ENCODE measurements around the gene EEFSEC.

EEFSEC gene
- total RNA-seq = 11.8 to 12.5 reads per million in 2 donors

GRCh38 chr3:128153156-128154041, at the start of gene EEFSEC:
Gene EEFSEC, plus strand, starts transcription at chr3:128153481. Its CDS starts 27 bp downstream, at chr3:128153508.
- peak; percentile 73 for DNase-seq

GRCh38 chr3:128107834-128108233, 45.4 kb upstream of the EEFSEC start:
- no peak for DNase-seq

- no peak for DNase-seq
Measured at GRCh38 chr3:128111147-128111546, 42.1 kb upstream of the EEFSEC start.

GRCh38 chr3:128112357-128112968, 40.8 kb upstream of the EEFSEC start:
- peak; percentile 12 for DNase-seq

GRCh38 chr3:128113817-128114794, 39.2 kb upstream of the EEFSEC start:
- no peak for DNase-seq

GRCh38 chr3:128122013-128122412, 31.3 kb upstream of the EEFSEC start:
- DNase-seq = no peak

GRCh38 chr3:128123156-128123537, 30.1 kb upstream of the EEFSEC start:
- no peak for DNase-seq

- DNase-seq = peak; percentile 92
Measured at GRCh38 chr3:128123538-128124368, 29.5 kb upstream of the EEFSEC start, which contains the start of gene RUVBL1. Gene RUVBL1, minus strand, starts transcription at chr3:128123812. Its CDS starts 88 bp downstream, at chr3:128123724.

- DNase-seq = no peak
Measured at GRCh38 chr3:128127236-128127635, 26.0 kb upstream of the EEFSEC start.

GRCh38 chr3:128128251-128128650, 25.0 kb upstream of the EEFSEC start:
- DNase-seq = no peak

- DNase-seq = no peak
Measured at GRCh38 chr3:128131897-128132646, 21.2 kb upstream of the EEFSEC start.

- DNase-seq = peak; percentile 27
Measured at GRCh38 chr3:128133273-128133883, 19.9 kb upstream of the EEFSEC start.

GRCh38 chr3:128143496-128143895, 9.8 kb upstream of the EEFSEC start:
- no peak for DNase-seq

GRCh38 chr3:128144512-128145187, 8.6 kb upstream of the EEFSEC start:
- DNase-seq = no peak

- no peak for DNase-seq
Measured at GRCh38 chr3:128145279-128145678, 8.0 kb upstream of the EEFSEC start.

GRCh38 chr3:128146201-128146600, 7.1 kb upstream of the EEFSEC start:
- no peak for DNase-seq

GRCh38 chr3:128149650-128150049, 3.6 kb upstream of the EEFSEC start:
- DNase-seq = no peak

GRCh38 chr3:128151758-128152274, 1.5 kb upstream of the EEFSEC start:
- no peak for DNase-seq

- peak; percentile 4 for DNase-seq
Measured at GRCh38 chr3:128152419-128153155, 694 bp upstream of the EEFSEC start.

Measured in T-helper 9 cell (primary cell).